HFFc6 (cell line): Measurements from ENCODE around the gene PPRC1. TPM values are rescaled to one million over a fixed set of nuclear protein-coding genes. Genes with fewer than 3 reads are reported as not detected.

ENCODE experiments used
- DNase-seq: peaks from one replicate; pipeline ENCODE4 v3.0.0-alpha.2; 2018
- H3K27ac Mint-ChIP-seq: 2 replicates; pipeline ENCODE4 v1.8.0; 2020; ENCODE audit warnings: mild to moderate bottlenecking, mixed read lengths
- H3K27me3 Mint-ChIP-seq: 2 replicates; pipeline ENCODE4 v1.8.0; 2021; ENCODE audit warnings: mild to moderate bottlenecking, moderate library complexity, mixed read lengths; ENCODE audit not compliant: insufficient read depth
- H3K36me3 Mint-ChIP-seq: 2 replicates; pipeline ENCODE4 v1.8.0; 2021; ENCODE audit warnings: low read depth, mixed read lengths
- H3K4me1 Mint-ChIP-seq: 2 replicates; pipeline ENCODE4 v1.8.0; 2020; ENCODE audit warnings: low read depth, mixed read lengths
- H3K4me3 Mint-ChIP-seq: 2 replicates; pipeline ENCODE4 v1.8.0; 2020; ENCODE audit warnings: mild to moderate bottlenecking, moderate library complexity, mixed read lengths
- H3K9me3 Mint-ChIP-seq: 2 replicates; pipeline ENCODE4 v1.8.0; 2020; ENCODE audit warnings: mild to moderate bottlenecking, mixed read lengths
- total RNA-seq, 6 experiments: library from RNA; stranded (reverse); fragmentation: NEBNext Ultra II Directional; extraction: Animal tissue kit (Norgen Biotek cat#: 25700); gene quantifications; 2 replicates in 1 of 6; 3 replicates in 5 of 6; pipeline ENCODE4 v1.2.3, GENCODE V29; 2021
- TF ChIP-seq, protein P1 (sequence below): fragments of 200-600 bp; sonication (generic); IDR thresholded peaks from 2 replicates; pipeline ENCODE4 v1.5.0; 2021; ENCODE audit warnings: antibody characterized with exemption, mild to moderate bottlenecking

Gene PPRC1
- total RNA-seq, 6 experiments from 2014 or later, result 49.4 to 56.6 (median 53.8) TPM

DNA sequence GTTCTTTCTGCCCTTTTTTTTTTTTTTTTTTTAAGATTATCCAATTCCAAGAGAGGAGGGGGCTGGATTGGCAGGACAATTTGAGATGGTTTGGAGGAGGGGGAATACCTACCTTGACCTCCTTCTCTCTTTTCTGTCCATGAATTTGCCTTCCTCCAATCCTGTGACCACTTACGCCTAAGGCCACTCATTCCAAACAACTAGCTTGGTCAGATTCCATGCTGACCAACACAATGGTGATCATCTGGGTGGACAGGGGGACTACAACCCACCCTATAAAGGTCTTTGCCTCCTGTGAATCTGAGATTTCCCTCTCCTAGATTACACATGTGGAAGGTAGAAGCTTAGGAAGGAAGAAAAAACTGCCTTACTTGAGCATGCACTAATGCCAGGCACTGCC is 10.4 kb upstream of the PPRC1 start:
- peaks cover 2% of the 10 kb centered on the region; the same call in 1 of the 2 replicates for H3K27me3 Mint-ChIP-seq
- no peak overlapping the region for H3K4me3 Mint-ChIP-seq
- DNase-seq, result no peak
- TF ChIP-seq, protein P1, sequence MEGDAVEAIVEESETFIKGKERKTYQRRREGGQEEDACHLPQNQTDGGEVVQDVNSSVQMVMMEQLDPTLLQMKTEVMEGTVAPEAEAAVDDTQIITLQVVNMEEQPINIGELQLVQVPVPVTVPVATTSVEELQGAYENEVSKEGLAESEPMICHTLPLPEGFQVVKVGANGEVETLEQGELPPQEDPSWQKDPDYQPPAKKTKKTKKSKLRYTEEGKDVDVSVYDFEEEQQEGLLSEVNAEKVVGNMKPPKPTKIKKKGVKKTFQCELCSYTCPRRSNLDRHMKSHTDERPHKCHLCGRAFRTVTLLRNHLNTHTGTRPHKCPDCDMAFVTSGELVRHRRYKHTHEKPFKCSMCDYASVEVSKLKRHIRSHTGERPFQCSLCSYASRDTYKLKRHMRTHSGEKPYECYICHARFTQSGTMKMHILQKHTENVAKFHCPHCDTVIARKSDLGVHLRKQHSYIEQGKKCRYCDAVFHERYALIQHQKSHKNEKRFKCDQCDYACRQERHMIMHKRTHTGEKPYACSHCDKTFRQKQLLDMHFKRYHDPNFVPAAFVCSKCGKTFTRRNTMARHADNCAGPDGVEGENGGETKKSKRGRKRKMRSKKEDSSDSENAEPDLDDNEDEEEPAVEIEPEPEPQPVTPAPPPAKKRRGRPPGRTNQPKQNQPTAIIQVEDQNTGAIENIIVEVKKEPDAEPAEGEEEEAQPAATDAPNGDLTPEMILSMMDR, result no peak
- H3K27ac Mint-ChIP-seq, result peak overlapping the region; percentile 85; the same call in 1 of the 2 replicates
- H3K9me3 Mint-ChIP-seq, result no peaks in the 10 kb centered on the region
- peaks cover 45% of the 10 kb centered on the region for H3K4me1 Mint-ChIP-seq
- H3K36me3 Mint-ChIP-seq, result 0 out of 2 replicates have a peak, but pooled peaks cover 4% of the 10 kb centered on the region

DNA sequence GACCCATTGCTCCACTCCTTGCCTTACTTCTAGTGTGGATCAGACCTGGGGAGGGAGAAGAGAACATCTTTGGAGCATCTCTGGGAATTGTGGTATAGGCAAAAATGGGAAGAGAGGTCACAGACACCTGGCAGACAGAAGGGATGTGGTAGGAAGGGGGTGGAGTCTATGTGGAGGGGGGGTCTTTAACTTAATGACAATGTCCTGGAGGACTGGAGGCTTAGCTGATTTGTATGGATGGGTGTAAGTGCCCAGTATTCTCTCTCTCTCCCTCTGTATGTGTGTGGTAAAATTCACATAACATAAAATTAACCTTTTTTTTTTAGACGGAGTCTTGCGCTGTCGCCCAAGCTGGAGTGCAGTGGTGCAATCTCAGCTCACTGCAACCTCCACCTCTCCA is 9.6 kb upstream of the PPRC1 start:
- Mint-ChIP-seq H3K4me3 (no peak overlapping the region), H3K9me3 (no peaks in the 10 kb centered on the region), H3K4me1 (peaks cover 45% of the 10 kb centered on the region), H3K27ac (no peak overlapping the region), H3K27me3 (peaks cover 2% of the 10 kb centered on the region), H3K36me3 (0 out of 2 replicates have a peak, but pooled peaks cover 4% of the 10 kb centered on the region)
- DNase-seq, result no peak
- TF ChIP-seq, protein P1, result no peak

DNA sequence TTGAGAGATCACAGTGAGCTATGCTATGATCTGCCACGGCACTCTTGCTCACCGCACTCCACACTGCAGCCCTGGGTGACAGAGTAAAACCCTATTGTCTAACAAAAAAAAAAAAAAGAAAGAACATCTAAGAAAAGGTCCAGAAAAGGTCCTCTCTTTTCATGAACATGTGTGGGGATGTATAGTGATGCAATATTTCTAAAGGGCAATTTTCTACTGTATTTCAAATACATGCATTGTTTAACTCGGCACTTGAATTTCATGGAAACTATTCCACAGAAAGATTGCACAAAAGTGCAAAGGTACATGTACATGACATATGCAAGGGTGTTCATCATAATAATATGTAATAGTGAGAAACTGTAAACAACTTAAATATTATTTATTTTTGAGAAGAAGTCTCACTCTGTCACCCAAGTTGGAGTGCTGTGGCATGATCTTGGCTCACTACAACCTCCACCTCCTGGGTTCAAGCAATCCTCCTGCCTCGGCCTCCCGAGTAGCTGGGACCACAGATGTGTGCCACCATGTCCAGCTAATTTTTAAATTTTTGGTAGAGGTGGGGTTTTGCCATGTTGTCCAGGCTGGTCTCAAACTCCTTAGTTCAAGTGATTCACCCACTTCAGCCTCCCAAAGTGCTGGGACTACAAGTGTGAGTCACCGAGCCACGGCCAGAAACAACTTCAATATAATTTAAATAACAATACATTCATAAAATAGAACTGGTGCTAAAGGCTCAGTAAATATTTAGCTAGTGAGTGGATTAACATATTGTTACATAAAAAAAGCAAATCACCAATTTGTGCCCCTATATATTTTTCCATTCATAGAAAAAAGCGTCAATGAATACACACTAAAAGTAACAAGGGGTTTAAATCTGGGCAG is 1.3 kb upstream of the PPRC1 start:
- peak overlapping the region; percentile 95 for H3K27ac Mint-ChIP-seq

DNA sequence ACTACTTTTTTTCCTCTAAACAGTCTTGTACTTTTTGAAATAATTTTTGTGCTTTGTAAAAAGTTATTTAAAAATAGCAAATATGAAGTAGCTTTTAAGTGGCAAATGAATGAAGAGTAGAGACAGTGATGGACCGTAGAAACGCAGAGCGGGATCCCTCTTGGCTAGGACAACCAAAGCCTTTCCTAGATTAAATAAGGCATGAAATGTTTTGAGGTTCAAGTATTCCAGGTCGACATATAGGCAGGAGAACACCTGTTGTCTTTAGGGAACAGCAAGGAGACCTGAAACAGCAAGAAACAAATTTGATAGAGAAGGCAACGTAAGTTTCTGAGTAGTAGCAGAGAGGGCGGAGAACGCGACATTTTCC is 662 bp upstream of the PPRC1 start:
- TF ChIP-seq, protein P1, result no peak
- Mint-ChIP-seq H3K27ac (peak overlapping the region; percentile 95), H3K36me3 (peaks cover 22% of the 10 kb centered on the region)

More for the DNA sequence above, 1.3 kb upstream of the PPRC1 start:
- peak; percentile 71 for DNase-seq
- no peaks in the 10 kb centered on the region; the same call in 1 of the 2 replicates for H3K27me3 Mint-ChIP-seq
- no peaks in the 10 kb centered on the region for H3K9me3 Mint-ChIP-seq
- TF ChIP-seq, protein P1, result no peak
- H3K4me3 Mint-ChIP-seq, result peak overlapping the region; percentile 99
- peaks cover 48% of the 10 kb centered on the region for H3K4me1 Mint-ChIP-seq
- peaks cover 26% of the 10 kb centered on the region for H3K36me3 Mint-ChIP-seq

DNA sequence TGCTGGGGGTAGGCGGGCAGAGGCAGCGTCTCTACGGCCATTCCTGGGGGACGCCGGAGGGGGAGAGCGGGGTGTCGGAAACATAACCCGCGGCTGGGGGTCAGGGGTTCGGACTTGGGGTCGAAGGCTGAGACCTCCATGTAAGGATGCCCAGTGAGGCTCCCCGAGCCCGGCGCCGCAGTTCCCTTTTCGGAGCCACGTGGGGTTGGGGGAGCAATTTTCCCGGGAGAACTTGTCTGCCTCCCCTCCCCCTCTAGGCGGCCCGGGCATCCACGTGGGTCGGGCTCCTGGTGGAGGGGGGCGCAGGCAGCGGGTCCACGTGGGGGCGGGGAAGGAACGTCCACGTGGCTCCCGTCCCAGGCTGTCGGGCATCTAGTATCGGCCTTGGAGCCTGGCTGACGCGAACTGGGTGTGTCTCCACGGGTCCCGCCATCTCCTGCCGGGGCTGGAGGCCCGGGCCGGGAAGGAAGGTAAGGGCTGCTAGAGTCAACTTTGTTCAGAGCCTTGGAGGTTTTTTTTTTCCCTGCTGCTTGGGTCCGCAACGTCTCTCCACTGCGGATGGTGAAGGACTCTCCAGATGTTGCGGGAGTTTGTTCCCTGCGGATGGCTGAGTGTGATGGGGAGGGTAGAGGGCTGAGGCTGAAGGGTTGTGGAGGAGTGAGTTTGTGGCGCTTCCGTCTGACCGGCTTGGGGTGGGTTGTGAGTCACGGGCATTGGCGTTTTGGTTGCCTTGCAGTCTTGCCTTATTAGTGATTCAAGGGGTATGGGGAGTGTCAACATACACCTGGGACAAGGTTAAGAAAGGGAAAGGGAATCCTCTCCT is 744 bp downstream of the PPRC1 start:
- no peaks in the 10 kb centered on the region for H3K27me3 Mint-ChIP-seq
- TF ChIP-seq, protein P1, result no peak
- H3K36me3 Mint-ChIP-seq, result peaks cover 25% of the 10 kb centered on the region
- H3K4me3 Mint-ChIP-seq, result peak overlapping the region; percentile 99
- DNase-seq, result peak; percentile 71
- H3K4me1 Mint-ChIP-seq, result peaks cover 49% of the 10 kb centered on the region
- no peaks in the 10 kb centered on the region for H3K9me3 Mint-ChIP-seq
- peak overlapping the region; percentile 95 for H3K27ac Mint-ChIP-seq

More for the DNA sequence above, 662 bp upstream of the PPRC1 start:
- Mint-ChIP-seq H3K4me3 (peak overlapping the region; percentile 99), H3K4me1 (peaks cover 54% of the 10 kb centered on the region), H3K27me3 (no peaks in the 10 kb centered on the region; the same call in 1 of the 2 replicates), H3K9me3 (no peaks in the 10 kb centered on the region)
- DNase-seq, result no peak
